DND-41 (cell line): ENCODE results near the gene SH3RF3.

Experiments
- ATAC-seq: fragments of 200-7000 bp; cut with Tn5 transposase; 3 replicates; pipeline ENCODE4 v1.9.1; 2021; ENCODE audit warnings: low read depth; ENCODE audit not compliant: insufficient read depth
- DNase-seq: peaks from one replicate; pipeline ENCODE4 v3.0.0-alpha.2; 2020
- H2AFZ ChIP-seq: 2 replicates; pipeline ENCODE4 v1.6.0; 2012; ENCODE audit warnings: low read depth, low read length
- H3K27ac ChIP-seq: 2 replicates; pipeline ENCODE4 v1.5.1; 2012; ENCODE audit warnings: low read length, inconsistent platforms
- H3K27me3 ChIP-seq: fragments of 200-600 bp; sonication (generic); 2 replicates; pipeline ENCODE4 v1.6.0; 2012; ENCODE audit warnings: low read length, mild to moderate bottlenecking, inconsistent platforms; ENCODE audit not compliant: insufficient read depth, poor library complexity
- H3K36me3 ChIP-seq: 2 replicates; pipeline ENCODE4 v1.5.1; 2012; ENCODE audit warnings: low read length, inconsistent platforms; ENCODE audit not compliant: insufficient read depth
- H3K4me1 ChIP-seq: 2 replicates; pipeline ENCODE4 v1.5.1; 2012; ENCODE audit warnings: mild to moderate bottlenecking, low read length; ENCODE audit not compliant: insufficient read depth
- H3K4me2 ChIP-seq: 2 replicates; pipeline ENCODE4 v1.6.0; 2012; ENCODE audit warnings: mild to moderate bottlenecking, moderate library complexity, low read length, inconsistent platforms; ENCODE audit not compliant: insufficient read depth
- H3K4me3 ChIP-seq, 2 experiments: fragments of 200-600 bp in 1 of 2; shearing (Covaris generic) in 1 of 2; 2 replicates each; pipeline ENCODE4 v1.5.1; 2012 to 2016; ENCODE audit warnings: inconsistent platforms in 2 of 2, low read length in 2 of 2, mild to moderate bottlenecking in 2 of 2, low read depth in 1 of 2, moderate library complexity in 1 of 2
- H3K79me2 ChIP-seq: 2 replicates; pipeline ENCODE4 v1.6.0; 2012; ENCODE audit warnings: low read length, inconsistent platforms; ENCODE audit not compliant: insufficient read depth
- H3K9ac ChIP-seq: 2 replicates; pipeline ENCODE4 v1.6.0; 2012; ENCODE audit warnings: low read depth, mild to moderate bottlenecking, inconsistent platforms, low read length, moderate library complexity
- H3K9me3 ChIP-seq: 2 replicates; pipeline ENCODE4 v1.5.1; 2012; ENCODE audit warnings: low read length, moderate library complexity, mild to moderate bottlenecking, inconsistent platforms; ENCODE audit not compliant: insufficient read depth, severe bottlenecking
- H4K20me1 ChIP-seq: 2 replicates; pipeline ENCODE4 v1.6.0; 2012; ENCODE audit warnings: low read length; ENCODE audit not compliant: insufficient read depth
- CTCF ChIP-seq: IDR thresholded peaks from 2 replicates; pipeline ENCODE4 v1.5.1; 2012; ENCODE audit warnings: borderline replicate concordance, low read length, moderate library complexity, mild to moderate bottlenecking; ENCODE audit not compliant: poor library complexity, severe bottlenecking; ENCODE audit errors: extremely low read depth
- EZH2 ChIP-seq: IDR thresholded peaks from 3 replicates; pipeline ENCODE4 v1.6.1; 2012; ENCODE audit warnings: borderline replicate concordance, low read depth, mild to moderate bottlenecking, moderate library complexity, low read length, inconsistent platforms; ENCODE audit not compliant: severe bottlenecking

SH3RF3 gene

GRCh38 chr2:109436610-109437225, 307.7 kb downstream of the SH3RF3 start:
- no peaks in the 10 kb centered on the region for H3K4me1 ChIP-seq
- no peaks in the 10 kb centered on the region for H3K27me3 ChIP-seq
- DNase-seq (no peak), ATAC-seq (no peak)
- H3K4me2 ChIP-seq = no peak overlapping the region
- no peaks in the 10 kb centered on the region; the same call in 1 of the 2 replicates for H4K20me1 ChIP-seq
- no peak overlapping the region for H3K4me3 ChIP-seq
- H3K79me2 ChIP-seq = no peaks in the 10 kb centered on the region
- no peak overlapping the region for H3K9ac ChIP-seq
- H3K9me3 ChIP-seq = peaks cover 11% of the 10 kb centered on the region
- H2AFZ ChIP-seq = no peak overlapping the region
- TF ChIP-seq CTCF (no peak), EZH2 (no peak)
- H3K27ac ChIP-seq = no peak overlapping the region
- H3K36me3 ChIP-seq = no peaks in the 10 kb centered on the region

- H3K4me2 ChIP-seq = no peak overlapping the region
- H3K27ac ChIP-seq = no peak overlapping the region
- no peak overlapping the region for H3K4me3 ChIP-seq
- H3K9me3 ChIP-seq = peaks cover 13% of the 10 kb centered on the region
- H3K27me3 ChIP-seq = no peaks in the 10 kb centered on the region
- H3K4me1 ChIP-seq = no peaks in the 10 kb centered on the region
- H3K79me2 ChIP-seq = no peaks in the 10 kb centered on the region
- no peaks in the 10 kb centered on the region for H4K20me1 ChIP-seq
- H3K36me3 ChIP-seq = no peaks in the 10 kb centered on the region
- no peak overlapping the region for H2AFZ ChIP-seq
- no peak overlapping the region for H3K9ac ChIP-seq
- DNase-seq (no peak), ATAC-seq (no peak)
- TF ChIP-seq EZH2 (no peak), CTCF (no peak)
These were observed 308.5 kb downstream of the SH3RF3 start for GRCh38 chr2:109437325-109438090.

DNA sequence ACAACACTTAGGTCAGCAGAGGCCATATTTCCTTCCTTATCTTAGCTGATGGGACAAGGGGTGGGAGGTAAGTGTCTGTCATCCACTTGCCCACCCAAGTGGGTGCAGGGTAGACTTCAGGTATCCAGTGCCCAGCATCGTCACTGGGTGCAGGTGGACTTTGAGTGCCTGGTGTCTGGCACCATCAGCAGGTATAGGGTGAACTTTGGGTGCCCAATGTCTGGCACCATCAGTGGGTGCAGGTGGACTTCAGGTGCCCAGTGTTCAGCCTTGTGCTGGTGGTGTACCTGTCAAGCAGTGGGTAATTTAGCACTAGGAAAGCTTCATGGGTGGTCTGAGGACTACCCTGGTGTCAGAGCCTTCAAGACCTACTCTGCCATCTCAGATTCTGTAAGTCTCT, 309.1 kb downstream of the SH3RF3 start:
- DNase-seq = no peak
- Histone ChIP-seq H3K4me3 (no peak overlapping the region), H3K79me2 (no peaks in the 10 kb centered on the region), H3K27ac (no peak overlapping the region), H4K20me1 (no peaks in the 10 kb centered on the region), H3K4me1 (no peaks in the 10 kb centered on the region), H3K9me3 (peaks cover 19% of the 10 kb centered on the region), H2AFZ (no peak overlapping the region), H3K27me3 (no peaks in the 10 kb centered on the region), H3K36me3 (no peaks in the 10 kb centered on the region), H3K9ac (no peak overlapping the region), H3K4me2 (no peak overlapping the region)
- TF ChIP-seq CTCF (no peak), EZH2 (no peak)
- no peak for ATAC-seq
